CD14-positive monocyte (primary cell): ENCODE results near the gene ZNF248. TPM values are rescaled to one million over a fixed set of nuclear protein-coding genes. Genes with fewer than 3 reads are reported as not detected.

Experiments used
- DNase-seq, 3 donors: peaks; one replicate each; pipeline ENCODE4 v3.0.0-alpha.2; 2011 to 2022
- H2AFZ ChIP-seq: 2 replicates; pipeline ENCODE4 v1.6.0; 2012; ENCODE audit warnings: mild to moderate bottlenecking, low read depth, low read length, inconsistent platforms; ENCODE audit not compliant: insufficient read depth, poor library complexity, severe bottlenecking
- H3K27ac ChIP-seq, 2 donors: 1 replicate in 1 of 2; 2 replicates in 1 of 2; pipeline ENCODE4 v1.5.1; 2012 to 2013; ENCODE audit warnings: low read length in 2 of 2, control low read depth in 1 of 2, inconsistent platforms in 1 of 2, low read depth in 1 of 2, mild to moderate bottlenecking in 1 of 2
- H3K27me3 ChIP-seq, 2 donors: one replicate each; pipeline versions ENCODE4 v1.6.0 to v1.6.1; 2011 to 2013; ENCODE audit warnings: low read length in 2 of 2; ENCODE audit not compliant: control insufficient read depth in 2 of 2, insufficient read depth in 2 of 2
- H3K36me3 ChIP-seq, 2 donors: replicated peaks in 1 of 2; 1 replicate in 1 of 2; 2 replicates in 1 of 2; pipeline versions ENCODE4 v1.5.1 to v1.6.1; 2012 to 2013; ENCODE audit warnings: low read length in 2 of 2, control low read depth in 1 of 2, inconsistent platforms in 1 of 2, mild to moderate bottlenecking in 1 of 2; ENCODE audit not compliant: insufficient read depth in 2 of 2, control insufficient read depth in 1 of 2
- H3K4me1 ChIP-seq, 2 donors: 1 replicate in 1 of 2; 2 replicates in 1 of 2; pipeline versions ENCODE4 v1.5.1 to v1.6.1; 2012 to 2013; ENCODE audit warnings: low read length in 2 of 2, control low read depth in 1 of 2, inconsistent platforms in 1 of 2, mild to moderate bottlenecking in 1 of 2, moderate library complexity in 1 of 2; ENCODE audit not compliant: insufficient read depth in 2 of 2, control insufficient read depth in 1 of 2
- H3K4me2 ChIP-seq: replicated peaks from 2 replicates; pipeline ENCODE3; 2012; ENCODE audit warnings: low read length, moderate library complexity, mild to moderate bottlenecking; ENCODE audit not compliant: poor library complexity, severe bottlenecking; ENCODE audit errors: extremely low read depth
- H3K4me3 ChIP-seq, 3 experiments: fragments of 200-600 bp in 1 of 3; sonication (generic) in 1 of 3; replicated peaks in 1 of 3; 1 replicate in 2 of 3; 2 replicates in 1 of 3; pipeline ENCODE4 v1.5.1; 2011 to 2013; ENCODE audit warnings: low read length in 3 of 3, mild to moderate bottlenecking in 3 of 3, control low read depth in 2 of 3, low read depth in 2 of 3, inconsistent platforms in 1 of 3, moderate library complexity in 1 of 3
- H3K79me2 ChIP-seq: 2 replicates; pipeline ENCODE4 v1.6.0; 2012; ENCODE audit warnings: mild to moderate bottlenecking, control low read depth, inconsistent platforms, low read length, moderate library complexity; ENCODE audit not compliant: insufficient read depth
- H3K9ac ChIP-seq: 2 replicates; pipeline ENCODE4 v1.6.0; 2017; ENCODE audit warnings: low read length, mild to moderate bottlenecking; ENCODE audit not compliant: insufficient read depth, poor library complexity, severe bottlenecking
- H3K9me3 ChIP-seq, 2 donors: replicated peaks in 1 of 2; 1 replicate in 1 of 2; 2 replicates in 1 of 2; pipeline versions ENCODE4 v1.5.1 to v1.6.1; 2012 to 2013; ENCODE audit warnings: low read length in 2 of 2, control low read depth in 1 of 2; ENCODE audit not compliant: control insufficient read depth in 1 of 2, insufficient read depth in 1 of 2
- H4K20me1 ChIP-seq: 2 replicates; pipeline ENCODE4 v1.6.0; 2012; ENCODE audit warnings: mild to moderate bottlenecking, low read length, control low read depth, moderate library complexity; ENCODE audit not compliant: insufficient read depth
- H3K27ac Mint-ChIP-seq, 7 donors: one replicate each; pipeline ENCODE4 v1.8.0; 2020; ENCODE audit warnings: mild to moderate bottlenecking in 7 of 7, mixed read lengths in 7 of 7, moderate library complexity in 6 of 7, inconsistent platforms in 2 of 7
- H3K27me3 Mint-ChIP-seq, 3 donors: one replicate each; pipeline ENCODE4 v1.8.0; 2021 to 2022; ENCODE audit warnings: low read depth in 3 of 3, mild to moderate bottlenecking in 3 of 3, mixed read lengths in 3 of 3, moderate library complexity in 3 of 3, inconsistent platforms in 1 of 3
- H3K36me3 Mint-ChIP-seq, 2 donors: one replicate each; pipeline ENCODE4 v1.8.0; 2020; ENCODE audit warnings: mixed read lengths in 2 of 2, inconsistent platforms in 1 of 2, mild to moderate bottlenecking in 1 of 2
- H3K4me1 Mint-ChIP-seq: one replicate; pipeline ENCODE4 v1.8.0; 2020; ENCODE audit warnings: mild to moderate bottlenecking, mixed read lengths
- H3K4me3 Mint-ChIP-seq, 2 donors: one replicate each; pipeline ENCODE4 v1.8.0; 2020; ENCODE audit warnings: mild to moderate bottlenecking in 2 of 2, mixed read lengths in 2 of 2, moderate library complexity in 1 of 2
- H3K9me3 Mint-ChIP-seq, 7 donors: one replicate each; pipeline ENCODE4 v1.8.0; 2020 to 2022; ENCODE audit warnings: mixed read lengths in 7 of 7, mild to moderate bottlenecking in 6 of 7, moderate library complexity in 6 of 7, inconsistent platforms in 2 of 7
- CTCF ChIP-seq: fragments of 200-600 bp; IDR thresholded peaks from one replicate; pipeline ENCODE4 v1.8.0; 2022; ENCODE audit warnings: antibody characterized with exemption, mild to moderate bottlenecking
- WGBS: methylation state at CpG from one replicate; pipeline ENCODE4 v1.1.5; 2013; ENCODE audit warnings: missing lambda C conversion rate; ENCODE audit not compliant: insufficient coverage; 5-methylcytosine and 5-hydroxymethylcytosine counted together
- intact Hi-C, 2 donors: fragments of 100-400 bp; cut with micrococcal nuclease; formaldehyde crosslinking; loops; one replicate each; pipeline versions ENCODE4 v1.15.0 to v1.15.1; 2023
- polyA plus RNA-seq, 3 donors: library from polyadenylated mRNA; depleted of rRNA in 1 of 3; unstranded in 2 of 3; stranded (reverse) in 1 of 3; fragments of 300-500 nt in 2 of 3; fragments of >200 nt in 1 of 3; fragmentation: Illumina TruSeq in 2 of 3; gene quantifications; 1 replicate in 2 of 3; 2 replicates in 1 of 3; pipeline ENCODE4 v1.2.3, GENCODE V29; 2012 to 2021

Gene ZNF248
- polyA plus RNA-seq, 3 donors: 0.44 to 2.2 (median 0.94) TPM

DNA sequence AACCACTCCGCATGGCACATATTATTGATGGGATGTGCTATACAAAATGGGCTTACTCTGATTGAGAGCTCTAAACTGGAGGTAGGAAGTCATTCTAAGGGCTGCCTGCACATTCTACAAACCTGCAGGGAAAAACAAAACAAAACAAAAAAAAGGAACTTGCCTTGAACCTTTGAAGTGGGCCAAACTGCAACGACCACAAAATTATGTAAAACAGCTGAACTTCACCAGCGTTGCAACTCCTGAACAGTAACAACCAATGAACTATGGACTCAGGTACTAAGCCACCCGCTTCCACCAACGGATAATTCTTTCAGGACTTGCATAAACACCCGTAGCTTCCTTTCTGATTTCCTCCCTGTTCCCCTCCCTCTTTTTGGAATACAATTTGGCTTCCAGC is 80.4 kb downstream of the ZNF248 start:
- no peaks in the 10 kb centered on the region for H3K79me2 ChIP-seq
- no peak for DNase-seq
- Mint-ChIP-seq H3K4me3 (no peak overlapping the region), H3K9me3 (peaks cover 9 to 41% (median 28%) of the 10 kb centered on the region in 7 donors), H3K27me3 (peaks cover 0 to 2% (median 0%) of the 10 kb centered on the region in 3 donors), H3K36me3 (no peaks in the 10 kb centered on the region), H3K27ac (no peak overlapping the region), H3K4me1 (no peaks in the 10 kb centered on the region)
- no peak overlapping the region for H2AFZ ChIP-seq
- no peak overlapping the region for H3K4me3 ChIP-seq
- H3K4me1 ChIP-seq: no peaks in the 10 kb centered on the region
- H3K27me3 ChIP-seq: no peaks in the 10 kb centered on the region
- H3K9me3 ChIP-seq: peaks cover 31 to 49% of the 10 kb centered on the region in 2 donors
- H3K27ac ChIP-seq: no peak overlapping the region
- no peak overlapping the region for H3K9ac ChIP-seq
- H4K20me1 ChIP-seq: no peaks in the 10 kb centered on the region
- WGBS: 78% methylated on average over 5 of the region's 6 CpGs
- H3K36me3 ChIP-seq: no peaks in the 10 kb centered on the region
- TF ChIP-seq CTCF: no peak
- no peak overlapping the region for H3K4me2 ChIP-seq
- intact Hi-C loops: no loop called here

GRCh38 chr10:37775612-37776011 is 81.8 kb downstream of the ZNF248 start:
- H3K9ac ChIP-seq: no peak overlapping the region
- no peak overlapping the region for H2AFZ ChIP-seq
- H3K36me3 ChIP-seq: no peaks in the 10 kb centered on the region
- no peaks in the 10 kb centered on the region for H3K36me3 Mint-ChIP-seq
- intact Hi-C loops: no loop called here
- no peaks in the 10 kb centered on the region for H4K20me1 ChIP-seq
- no peaks in the 10 kb centered on the region for H3K4me1 ChIP-seq
- no peak overlapping the region for H3K4me3 Mint-ChIP-seq
- H3K4me3 ChIP-seq: no peak overlapping the region
- H3K27ac ChIP-seq: no peak overlapping the region
- peaks cover 0 to under 1% (median 0%) of the 10 kb centered on the region in 3 donors for H3K27me3 Mint-ChIP-seq
- WGBS: no CpG with 5 or more reads among the region's 1 CpG
- no peaks in the 10 kb centered on the region for H3K79me2 ChIP-seq
- no peaks in the 10 kb centered on the region for H3K4me1 Mint-ChIP-seq
- H3K27me3 ChIP-seq: no peaks in the 10 kb centered on the region
- DNase-seq: no peak
- TF ChIP-seq CTCF: no peak
- no peak overlapping the region for H3K27ac Mint-ChIP-seq
- H3K9me3 ChIP-seq: peaks cover 25 to 38% of the 10 kb centered on the region in 2 donors
- H3K4me2 ChIP-seq: no peak overlapping the region
- peaks cover 6 to 35% (median 18%) of the 10 kb centered on the region in 7 donors for H3K9me3 Mint-ChIP-seq
